Type B pancreatic cell (in vitro differentiated cells): Measurements from ENCODE around the gene PHF12. TPM values are rescaled to one million over a fixed set of nuclear protein-coding genes. Genes with fewer than 3 reads are reported as not detected.
"Not testable (repeated sequence)": the region's sequence is repeated elsewhere in the genome, so short reads cannot be mapped to it uniquely, and the experiment has no call there.

ENCODE experiments used
- DNase-seq: peaks from one replicate; pipeline ENCODE4 v3.0.0; 2021; ENCODE audit warnings: mixed read lengths; ENCODE audit not compliant: unreplicated experiment; ENCODE audit errors: extremely low spot score
- H3K27ac Mint-ChIP-seq: 2 replicates; pipeline ENCODE4 v1.8.0; 2021; ENCODE audit warnings: mild to moderate bottlenecking, mixed read lengths
- H3K27me3 Mint-ChIP-seq: 2 replicates; pipeline ENCODE4 v1.8.0; 2021; ENCODE audit warnings: mixed read lengths
- H3K36me3 Mint-ChIP-seq: 2 replicates; pipeline ENCODE4 v1.8.0; 2021; ENCODE audit warnings: mixed read lengths
- H3K4me1 Mint-ChIP-seq: one replicate; pipeline ENCODE4 v1.8.0; 2021; ENCODE audit warnings: mixed read lengths; ENCODE audit not compliant: unreplicated experiment
- H3K4me3 Mint-ChIP-seq: 2 replicates; pipeline ENCODE4 v1.8.0; 2021; ENCODE audit warnings: mild to moderate bottlenecking, mixed read lengths
- H3K9me3 Mint-ChIP-seq: 2 replicates; pipeline ENCODE4 v1.8.0; 2021; ENCODE audit warnings: mixed read lengths
- CTCF ChIP-seq: fragments of 200-600 bp; sonication (generic); conservative IDR thresholded peaks from 2 replicates; pipeline ENCODE4 v1.5.0; 2021; ENCODE audit warnings: antibody characterized with exemption, mild to moderate bottlenecking
- total RNA-seq: library from RNA; stranded (reverse); gene quantifications from 2 replicates; pipeline ENCODE4 v1.2.1, GENCODE V29; 2021; ENCODE audit warnings: low replicate concordance

The PHF12 gene
- total RNA-seq, 1 donor from 2014 or later = 58.0 TPM

DNA sequence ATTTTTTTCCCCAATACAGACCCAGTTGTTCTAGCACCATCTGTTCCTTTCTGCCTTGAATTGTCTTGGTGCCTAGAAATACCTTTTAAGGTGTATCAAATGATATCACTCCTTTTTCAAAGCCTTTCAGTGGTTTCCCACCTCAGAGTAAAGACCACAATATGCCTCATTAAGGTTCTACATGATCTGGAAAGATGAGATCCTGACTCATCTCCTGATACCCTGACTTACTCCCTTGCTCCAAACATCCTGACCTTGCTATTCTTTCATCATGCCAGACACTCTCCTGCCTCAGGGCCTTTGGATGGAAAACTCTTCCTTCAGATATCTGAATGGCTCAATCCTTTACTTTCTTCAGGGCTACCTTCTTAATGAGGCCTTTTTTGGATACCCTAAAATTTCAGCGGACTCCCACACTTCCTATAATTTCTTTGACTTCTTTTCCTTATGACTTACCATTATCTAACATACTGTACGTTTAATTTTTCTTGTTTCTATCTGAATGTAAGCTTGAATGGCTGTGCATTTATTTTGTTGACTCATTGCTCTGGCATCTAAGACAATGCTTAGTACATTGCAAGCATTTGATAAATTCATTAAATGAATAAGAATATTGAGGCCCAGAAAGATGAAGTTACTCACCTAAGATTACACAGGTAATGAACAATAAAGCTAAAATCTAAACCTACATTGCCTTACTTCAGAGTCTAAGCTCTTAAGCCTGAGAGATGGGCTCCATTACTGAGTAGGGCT lies 73.0 kb downstream of the PHF12 start:
- Mint-ChIP-seq H3K9me3 (no peaks in the 10 kb centered on the region), H3K4me3 (no peak overlapping the region), H3K4me1 (no peaks in the 10 kb centered on the region), H3K27ac (no peak overlapping the region), H3K36me3 (peaks cover 9% of the 10 kb centered on the region), H3K27me3 (no peaks in the 10 kb centered on the region)
- DNase-seq = no peak
- no peak for TF ChIP-seq CTCF

- not testable (repeated sequence) for H3K27ac Mint-ChIP-seq, H3K4me1 Mint-ChIP-seq, H3K36me3 Mint-ChIP-seq, H3K9me3 Mint-ChIP-seq, DNase-seq, H3K4me3 Mint-ChIP-seq, H3K27me3 Mint-ChIP-seq
Measured at GRCh38 chr17:28877150-28877711, 74.1 kb downstream of the PHF12 start.

GRCh38 chr17:28875848-28876550 lies 75.3 kb downstream of the PHF12 start:
- Mint-ChIP-seq H3K9me3 (no peaks in the 10 kb centered on the region), H3K36me3 (peaks cover 9% of the 10 kb centered on the region), H3K27me3 (no peaks in the 10 kb centered on the region), H3K4me1 (no peaks in the 10 kb centered on the region), H3K4me3 (no peak overlapping the region), H3K27ac (no peak overlapping the region)
- DNase-seq = no peak
- TF ChIP-seq CTCF = no peak

DNA sequence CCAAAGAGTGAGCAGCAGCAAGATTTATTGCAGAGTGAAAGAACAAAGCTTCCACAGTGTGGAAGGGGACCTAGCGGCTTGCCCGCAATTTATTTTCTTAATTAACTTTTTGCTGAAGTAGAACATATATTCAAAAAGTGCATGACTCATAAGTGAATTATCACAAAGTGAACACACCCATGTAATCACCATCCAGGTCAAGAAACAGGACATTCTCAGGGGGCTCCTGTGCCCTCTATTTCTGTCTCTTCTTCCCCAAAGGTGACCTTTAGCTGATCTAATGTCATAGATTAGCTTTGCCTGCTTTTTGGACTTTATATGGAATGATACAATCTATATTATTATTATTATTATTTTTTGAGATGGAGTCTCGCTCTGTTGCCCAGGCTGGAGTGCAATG lies 76.6 kb downstream of the PHF12 start:
- no peak for TF ChIP-seq CTCF
- H3K4me1 Mint-ChIP-seq = no peaks in the 10 kb centered on the region

DNA sequence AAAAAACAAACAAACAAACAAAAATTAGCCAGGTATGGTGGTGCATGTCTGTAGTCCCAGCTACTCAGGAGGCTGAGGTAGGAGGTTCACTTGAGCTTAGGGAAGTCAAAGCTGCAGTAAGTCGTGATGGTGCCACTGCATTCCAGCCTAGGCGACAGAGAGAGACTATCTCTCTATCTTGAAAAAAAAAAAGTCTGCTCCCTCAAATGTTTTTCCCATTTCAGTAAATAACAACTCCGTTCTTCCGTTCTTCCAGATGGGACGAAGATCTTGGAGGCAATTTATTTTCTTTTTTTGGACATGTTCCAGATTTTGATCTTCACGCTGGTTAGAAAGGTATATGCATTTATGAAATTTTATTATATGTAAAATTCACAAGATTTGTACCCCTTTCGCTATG lies 77.5 kb downstream of the PHF12 start:
- H3K9me3 Mint-ChIP-seq = no peaks in the 10 kb centered on the region
- H3K4me3 Mint-ChIP-seq = no peak overlapping the region
- no peak overlapping the region for H3K27ac Mint-ChIP-seq
- no peaks in the 10 kb centered on the region for H3K27me3 Mint-ChIP-seq
- no peak for DNase-seq
- TF ChIP-seq CTCF = no peak
- no peaks in the 10 kb centered on the region for H3K4me1 Mint-ChIP-seq
- H3K36me3 Mint-ChIP-seq = peaks cover 6% of the 10 kb centered on the region

More for the DNA sequence above, 76.6 kb downstream of the PHF12 start:
- H3K4me3 Mint-ChIP-seq = no peak overlapping the region
- H3K27me3 Mint-ChIP-seq = no peaks in the 10 kb centered on the region
- H3K9me3 Mint-ChIP-seq = no peaks in the 10 kb centered on the region
- DNase-seq = no peak
- H3K36me3 Mint-ChIP-seq = peaks cover 9% of the 10 kb centered on the region
- H3K27ac Mint-ChIP-seq = no peak overlapping the region

DNA sequence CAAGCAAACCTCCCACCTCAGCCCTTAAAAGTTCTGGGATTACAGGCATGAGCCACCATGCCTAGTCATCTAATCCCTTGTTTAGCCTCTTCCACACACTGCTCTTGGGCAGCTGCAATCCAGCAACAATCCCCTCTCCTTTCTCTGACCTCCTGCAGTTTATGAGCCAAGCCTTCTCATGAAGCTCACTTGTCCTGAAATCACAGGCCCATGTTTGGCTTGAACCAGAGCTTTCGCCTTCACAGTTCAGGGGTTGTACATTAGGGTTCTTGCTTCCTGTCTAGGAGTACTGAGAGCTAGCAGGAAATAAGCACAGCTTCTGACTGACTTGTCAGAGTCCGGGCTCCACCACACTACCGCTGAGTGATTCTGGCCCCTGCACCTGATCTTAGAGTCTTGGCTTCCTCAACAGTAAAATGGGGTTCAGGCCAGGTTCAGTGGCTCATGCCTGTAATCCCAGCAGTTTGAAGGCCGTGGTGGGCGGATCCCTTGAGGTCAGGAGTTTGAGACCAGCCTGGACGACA lies 80.2 kb downstream of the PHF12 start:
- H3K27ac Mint-ChIP-seq = no peak overlapping the region

More for the DNA sequence above, 80.2 kb downstream of the PHF12 start:
- no peak for TF ChIP-seq CTCF
- no peaks in the 10 kb centered on the region for H3K27me3 Mint-ChIP-seq
- H3K4me3 Mint-ChIP-seq = no peak overlapping the region
- no peaks in the 10 kb centered on the region for H3K4me1 Mint-ChIP-seq
- DNase-seq = no peak
- H3K9me3 Mint-ChIP-seq = no peaks in the 10 kb centered on the region
- H3K36me3 Mint-ChIP-seq = no peaks in the 10 kb centered on the region
